WERI-Rb-1 (cell line): ENCODE results near the gene ZNF71.

Source experiments
- DNase-seq: peaks from one replicate; pipeline ENCODE4 v3.0.0-alpha.2; 2020
- H3K27ac ChIP-seq: fragments of 250-450 bp; sonication (Bioruptor Pico); 2 replicates; pipeline ENCODE4 v1.5.1; 2020; ENCODE audit warnings: mild to moderate bottlenecking, moderate library complexity
- H3K27me3 ChIP-seq: fragments of 250-450 bp; sonication (Bioruptor Pico); 2 replicates; pipeline ENCODE4 v1.5.1; 2021; ENCODE audit warnings: mild to moderate bottlenecking, low read depth, moderate library complexity; ENCODE audit not compliant: insufficient read depth, severe bottlenecking
- H3K36me3 ChIP-seq: fragments of 250-450 bp; sonication (Bioruptor Pico); 2 replicates; pipeline ENCODE4 v1.5.1; 2020; ENCODE audit warnings: mild to moderate bottlenecking, moderate library complexity
- H3K4me3 ChIP-seq: 2 replicates; pipeline ENCODE4 v1.5.1; 2011; ENCODE audit warnings: low read depth, mild to moderate bottlenecking, control low read depth, low read length
- H3K9me3 ChIP-seq: fragments of 250-450 bp; sonication (Bioruptor Pico); 2 replicates; pipeline ENCODE4 v1.5.1; 2021; ENCODE audit warnings: mild to moderate bottlenecking, moderate library complexity; ENCODE audit not compliant: severe bottlenecking
- CTCF ChIP-seq: IDR thresholded peaks from 2 replicates; pipeline ENCODE4 v1.5.1; 2011; ENCODE audit warnings: low read depth, mild to moderate bottlenecking, control low read depth, inconsistent platforms, low read length

ZNF71 gene

GRCh38 chr19:56642711-56643459 lies 47.8 kb downstream of the ZNF71 start, which contains the start of gene SMIM17:
TSS of gene SMIM17 (plus strand) at chr19:56643159. CDS start at chr19:56645668, 2,509 bp downstream.
- peak; percentile 19 for DNase-seq
- Histone ChIP-seq H3K9me3 (no peaks in the 10 kb centered on the region), H3K4me3 (peak within 1 kb of the TSS; percentile 63), H3K36me3 (no peaks in the 10 kb centered on the region), H3K27ac (no peak within 1 kb of the TSS), H3K27me3 (no peaks in the 10 kb centered on the region)
- TF ChIP-seq CTCF, result no peak

GRCh38 chr19:56643460-56643955 lies 48.4 kb downstream of the ZNF71 start:
- no peaks in the 10 kb centered on the region for H3K27me3 ChIP-seq
- H3K4me3 ChIP-seq, result peak overlapping the region; percentile 63
- no peak for TF ChIP-seq CTCF
- H3K9me3 ChIP-seq, result no peaks in the 10 kb centered on the region
- no peak overlapping the region for H3K27ac ChIP-seq
- no peak for DNase-seq
- H3K36me3 ChIP-seq, result no peaks in the 10 kb centered on the region

GRCh38 chr19:56654151-56654550 lies 59.0 kb downstream of the ZNF71 start:
- Histone ChIP-seq H3K9me3 (no peaks in the 10 kb centered on the region), H3K27me3 (no peaks in the 10 kb centered on the region), H3K27ac (no peak overlapping the region), H3K4me3 (no peak overlapping the region), H3K36me3 (no peaks in the 10 kb centered on the region)
- DNase-seq, result no peak
- no peak for TF ChIP-seq CTCF

- Histone ChIP-seq H3K36me3 (peaks cover 21% of the 10 kb centered on the region), H3K27ac (no peak overlapping the region), H3K4me3 (no peak overlapping the region), H3K9me3 (no peaks in the 10 kb centered on the region), H3K27me3 (no peaks in the 10 kb centered on the region)
- DNase-seq, result no peak
- peak; percentile 47 for TF ChIP-seq CTCF
Measured at GRCh38 chr19:56660381-56661107, 65.4 kb downstream of the ZNF71 start.

GRCh38 chr19:56661248-56661647 lies 66.1 kb downstream of the ZNF71 start:
- Histone ChIP-seq H3K27ac (no peak overlapping the region), H3K4me3 (no peak overlapping the region), H3K36me3 (peaks cover 21% of the 10 kb centered on the region), H3K9me3 (no peaks in the 10 kb centered on the region), H3K27me3 (no peaks in the 10 kb centered on the region)
- no peak for TF ChIP-seq CTCF
- no peak for DNase-seq
